Lower lobe of right lung (tissue), 2 donors: ENCODE results near the gene PRKG2. TPM values are rescaled to one million over a fixed set of nuclear protein-coding genes. Genes with fewer than 3 reads are reported as not detected.

ENCODE experiments used
- ATAC-seq, 2 donors: fragments of 200-7000 bp; cut with Tn5 transposase; one replicate each; pipeline ENCODE4 v1.9.1; 2020 to 2022; ENCODE audit warnings: mild to moderate bottlenecking in 2 of 2, moderate library complexity in 2 of 2
- DNase-seq: peaks from one replicate; pipeline ENCODE4 v3.0.0-alpha.2; 2020
- H3K27ac ChIP-seq: fragments of 200-600 bp; one replicate; pipeline ENCODE4 v1.8.0; 2022
- H3K27me3 ChIP-seq: fragments of 200-600 bp; one replicate; pipeline ENCODE4 v1.8.0; 2022; ENCODE audit warnings: low read depth
- H3K36me3 ChIP-seq: fragments of 200-600 bp; one replicate; pipeline ENCODE4 v1.8.0; 2022; ENCODE audit warnings: mild to moderate bottlenecking
- H3K4me1 ChIP-seq: fragments of 200-600 bp; one replicate; pipeline ENCODE4 v1.8.0; 2022
- H3K4me3 ChIP-seq: fragments of 200-600 bp; one replicate; pipeline ENCODE4 v1.8.0; 2022; ENCODE audit warnings: mild to moderate bottlenecking
- H3K9me3 ChIP-seq: fragments of 200-600 bp; one replicate; pipeline ENCODE4 v1.8.0; 2022
- intact Hi-C: fragments of 100-400 bp; cut with DNase I; formaldehyde crosslinking; loops from one replicate; pipeline ENCODE4 v1.11.0; 2022
- total RNA-seq: library from RNA; stranded (reverse); fragmentation: NEBNext Ultra II Directional; extraction: Animal tissue kit (Norgen Biotek cat#: 25700); gene quantifications from one replicate; pipeline ENCODE4 v1.2.1, GENCODE V29; 2021
- TF ChIP-seq, protein P1 (sequence below): fragments of 200-600 bp; IDR thresholded peaks from one replicate; pipeline ENCODE4 v1.8.0; 2022; ENCODE audit warnings: antibody characterized with exemption, mild to moderate bottlenecking
- donor health status: DM: no; HTN: yes; CAD: no; lungs with severe emphysema.

Gene PRKG2
- total RNA-seq, 1 donor from 2014 or later: 6.4 TPM

DNA sequence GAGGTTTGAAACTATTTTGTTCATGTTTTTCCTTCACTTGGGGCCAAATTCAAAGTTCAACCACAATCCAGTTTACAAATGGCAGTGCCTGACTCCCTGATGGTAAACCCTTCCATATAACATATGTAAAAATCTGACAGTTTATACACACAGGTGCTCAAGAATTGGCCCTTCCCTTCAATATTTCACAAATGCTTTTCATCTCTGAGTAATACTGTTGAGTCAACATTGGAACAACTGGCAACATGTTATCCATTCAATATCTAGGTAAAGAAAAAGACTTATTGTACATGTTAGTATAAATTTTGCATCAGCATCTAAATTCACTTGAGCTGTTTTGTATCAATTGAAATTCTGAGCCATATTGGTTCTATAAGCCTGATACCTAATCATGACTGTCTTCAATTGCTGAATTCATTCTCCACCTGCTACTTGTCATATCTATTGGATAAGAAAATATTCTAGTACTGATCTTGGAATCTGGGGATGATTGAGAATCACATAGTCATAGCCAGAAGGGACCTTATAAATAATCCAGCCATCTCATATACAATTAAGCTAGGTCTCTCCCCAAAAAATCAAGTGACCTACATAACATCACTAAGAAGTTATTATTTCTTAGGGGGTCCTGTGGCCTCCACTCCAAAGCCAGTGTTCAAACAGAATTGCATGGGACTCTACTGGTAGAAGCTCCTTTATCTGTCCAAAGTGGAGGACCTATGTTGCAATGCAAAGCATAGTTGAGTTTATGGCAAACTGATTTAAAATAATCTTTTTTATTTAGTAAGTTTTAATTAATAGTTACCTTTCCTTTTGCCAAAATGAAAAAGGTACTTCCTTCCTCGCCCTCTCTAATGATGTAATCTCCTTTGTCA, 61.9 kb downstream of the PRKG2 start:
- ATAC-seq (no peak), DNase-seq (no peak)
- Histone ChIP-seq H3K27ac (peak overlapping the region; percentile 36), H3K9me3 (no peaks in the 10 kb centered on the region), H3K4me3 (peak overlapping the region; percentile 35), H3K36me3 (no peaks in the 10 kb centered on the region), H3K4me1 (no peaks in the 10 kb centered on the region), H3K27me3 (no peaks in the 10 kb centered on the region)
- TF ChIP-seq, protein P1, sequence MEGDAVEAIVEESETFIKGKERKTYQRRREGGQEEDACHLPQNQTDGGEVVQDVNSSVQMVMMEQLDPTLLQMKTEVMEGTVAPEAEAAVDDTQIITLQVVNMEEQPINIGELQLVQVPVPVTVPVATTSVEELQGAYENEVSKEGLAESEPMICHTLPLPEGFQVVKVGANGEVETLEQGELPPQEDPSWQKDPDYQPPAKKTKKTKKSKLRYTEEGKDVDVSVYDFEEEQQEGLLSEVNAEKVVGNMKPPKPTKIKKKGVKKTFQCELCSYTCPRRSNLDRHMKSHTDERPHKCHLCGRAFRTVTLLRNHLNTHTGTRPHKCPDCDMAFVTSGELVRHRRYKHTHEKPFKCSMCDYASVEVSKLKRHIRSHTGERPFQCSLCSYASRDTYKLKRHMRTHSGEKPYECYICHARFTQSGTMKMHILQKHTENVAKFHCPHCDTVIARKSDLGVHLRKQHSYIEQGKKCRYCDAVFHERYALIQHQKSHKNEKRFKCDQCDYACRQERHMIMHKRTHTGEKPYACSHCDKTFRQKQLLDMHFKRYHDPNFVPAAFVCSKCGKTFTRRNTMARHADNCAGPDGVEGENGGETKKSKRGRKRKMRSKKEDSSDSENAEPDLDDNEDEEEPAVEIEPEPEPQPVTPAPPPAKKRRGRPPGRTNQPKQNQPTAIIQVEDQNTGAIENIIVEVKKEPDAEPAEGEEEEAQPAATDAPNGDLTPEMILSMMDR: no peak
- intact Hi-C loops: no loop called here

DNA sequence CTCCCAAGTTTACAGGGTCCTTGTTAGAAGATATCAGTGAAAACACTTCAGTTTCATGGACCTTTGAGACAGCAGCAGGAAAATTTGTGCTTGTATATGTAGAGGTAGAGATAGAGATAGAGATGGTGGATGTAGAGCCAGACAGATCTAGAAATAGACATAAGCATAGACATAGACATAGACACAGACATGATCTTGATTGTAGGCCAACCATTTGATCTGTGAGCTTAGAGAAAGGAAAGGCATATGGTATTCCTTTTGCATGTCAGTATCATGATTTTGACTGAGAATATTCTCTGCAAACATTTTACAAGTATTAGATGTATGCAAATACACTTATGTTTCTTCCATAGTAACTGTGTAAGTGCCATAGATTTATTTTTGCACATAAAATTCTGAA, 65.0 kb downstream of the PRKG2 start:
- no peak for ATAC-seq

DNA sequence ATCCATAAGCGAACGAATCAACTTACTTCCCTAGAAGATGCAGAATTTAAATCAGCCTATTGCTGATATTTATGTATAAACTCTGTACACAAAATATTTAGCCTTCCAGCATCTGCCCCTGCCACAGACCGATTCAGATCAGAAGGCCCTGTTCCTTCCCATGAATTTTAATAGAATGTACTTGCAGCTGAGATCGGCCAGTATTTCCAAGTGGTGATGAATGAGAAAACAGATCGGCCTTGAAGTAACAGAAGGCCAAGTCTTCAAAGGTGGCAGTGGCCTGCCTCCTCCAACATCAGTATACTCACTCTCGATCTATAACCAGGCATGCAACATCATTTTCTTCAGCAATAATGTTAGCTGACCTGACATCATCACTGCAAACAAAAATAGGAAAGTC, 66.4 kb downstream of the PRKG2 start:
- Histone ChIP-seq H3K9me3 (no peaks in the 10 kb centered on the region), H3K36me3 (no peaks in the 10 kb centered on the region), H3K27ac (no peak overlapping the region), H3K4me3 (no peak overlapping the region), H3K4me1 (no peaks in the 10 kb centered on the region), H3K27me3 (no peaks in the 10 kb centered on the region)
- DNase-seq: no peak
- intact Hi-C loops: no loop called here
- TF ChIP-seq, protein P1: no peak
- no peak for ATAC-seq

More for the DNA sequence above, 65.0 kb downstream of the PRKG2 start:
- no peaks in the 10 kb centered on the region for H3K36me3 ChIP-seq
- no peak overlapping the region for H3K4me3 ChIP-seq
- H3K4me1 ChIP-seq: no peaks in the 10 kb centered on the region
- DNase-seq: no peak
- no peaks in the 10 kb centered on the region for H3K9me3 ChIP-seq
- no peak overlapping the region for H3K27ac ChIP-seq
- intact Hi-C loops: no loop called here
- H3K27me3 ChIP-seq: no peaks in the 10 kb centered on the region
- TF ChIP-seq, protein P1: no peak

DNA sequence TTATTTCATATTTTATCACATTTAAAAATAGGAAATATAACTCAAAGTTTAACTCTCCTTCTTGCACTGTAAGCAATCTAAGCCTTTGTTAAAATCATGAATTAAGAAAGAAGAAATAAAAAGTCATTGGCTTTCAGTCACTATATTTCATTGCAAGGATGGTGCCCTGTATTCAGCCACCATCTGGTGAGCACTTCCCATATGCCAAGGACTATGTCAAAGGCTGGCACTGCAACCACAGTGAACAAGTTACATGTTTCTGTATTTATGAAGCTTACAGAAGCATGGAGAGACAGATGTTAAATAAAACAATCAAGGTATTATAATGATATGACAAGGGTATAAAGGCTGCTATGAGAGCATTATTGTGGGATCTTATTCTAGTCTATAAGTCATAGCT, 68.6 kb downstream of the PRKG2 start:
- Histone ChIP-seq H3K4me1 (no peaks in the 10 kb centered on the region), H3K4me3 (no peak overlapping the region), H3K36me3 (no peaks in the 10 kb centered on the region), H3K27me3 (no peaks in the 10 kb centered on the region), H3K9me3 (no peaks in the 10 kb centered on the region), H3K27ac (no peak overlapping the region)
- ATAC-seq (no peak), DNase-seq (no peak)
- intact Hi-C loops: no loop called here
- TF ChIP-seq, protein P1: no peak

DNA sequence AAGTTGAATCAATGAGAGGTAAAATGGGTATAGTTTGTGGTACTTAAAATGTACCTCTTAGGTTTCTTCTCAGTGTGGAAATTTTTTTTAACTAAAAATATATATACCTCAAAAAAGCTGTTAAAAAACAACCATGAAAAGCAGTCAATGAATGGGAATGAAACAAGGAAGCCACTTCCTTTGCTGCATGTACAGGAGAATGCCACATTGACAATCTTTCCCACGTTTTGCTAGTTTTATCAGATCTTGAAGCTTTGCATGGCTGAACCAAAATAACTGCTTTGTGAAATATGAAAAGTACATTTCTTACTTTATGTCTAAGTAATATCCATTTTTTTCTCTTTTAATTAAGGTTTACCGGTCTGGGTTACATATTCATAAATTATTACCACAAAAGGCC, 71.8 kb downstream of the PRKG2 start:
- Histone ChIP-seq H3K36me3 (no peaks in the 10 kb centered on the region), H3K4me1 (no peaks in the 10 kb centered on the region), H3K9me3 (no peaks in the 10 kb centered on the region), H3K27ac (no peak overlapping the region), H3K27me3 (no peaks in the 10 kb centered on the region), H3K4me3 (no peak overlapping the region)
- ATAC-seq (no peak), DNase-seq (no peak)
- TF ChIP-seq, protein P1: no peak
- intact Hi-C loops: no loop called here
